HepG2 (cell line): ENCODE measurements around the gene PCYT2. TPM values are rescaled to one million over a fixed set of nuclear protein-coding genes. Genes with fewer than 3 reads are reported as not detected.

Source experiments
- CAMTA2 ChIP-seq: sonication (generic); formaldehyde crosslinking; IDR thresholded peaks from 2 replicates; pipeline ENCODE4 v1.4.0; 2020; ENCODE audit warnings: mild to moderate bottlenecking, missing genetic modification reagents, borderline replicate concordance
- HMG20B ChIP-seq: conservative IDR thresholded peaks from 2 replicates; pipeline ENCODE4 v1.6.1; 2016; ENCODE audit warnings: missing genetic modification reagents, missing compliant biosample characterization
- MED13 ChIP-seq: sonication (generic); formaldehyde crosslinking; IDR thresholded peaks from 2 replicates; pipeline ENCODE4 v1.5.0; 2020; ENCODE audit warnings: missing genetic modification reagents
- NFATC3 ChIP-seq: sonication (generic); formaldehyde crosslinking; IDR thresholded peaks from 2 replicates; pipeline ENCODE4 v1.5.1; 2020; ENCODE audit warnings: mild to moderate bottlenecking, missing genetic modification reagents
- NONO ChIP-seq, 2 experiments: fragments of 450-650 bp in 1 of 2; sonication (generic) in 1 of 2; formaldehyde crosslinking in 1 of 2; IDR thresholded peaks in 1 of 2; conservative IDR thresholded peaks in 1 of 2; 2 replicates each; pipeline versions ENCODE4 v1.6.1 to v1.8.0; 2017 to 2022; ENCODE audit warnings: mild to moderate bottlenecking in 1 of 2, missing genetic modification reagents in 1 of 2, moderate library complexity in 1 of 2
- POLR2G ChIP-seq: fragments of 200-400 bp; formaldehyde crosslinking; IDR thresholded peaks from 2 replicates; pipeline ENCODE4 v1.6.1; 2018; ENCODE audit warnings: mild to moderate bottlenecking, low read depth, low read length, moderate library complexity
- RFXANK ChIP-seq: IDR thresholded peaks from 2 replicates; pipeline ENCODE4 v1.6.1; 2016
- SKIL ChIP-seq: sonication (generic); formaldehyde crosslinking; IDR thresholded peaks from 2 replicates; pipeline ENCODE4 v1.8.0; 2022; ENCODE audit warnings: missing genetic modification reagents, mild to moderate bottlenecking, moderate library complexity, borderline replicate concordance
- SOX5 ChIP-seq: IDR thresholded peaks from 2 replicates; pipeline ENCODE4 v1.6.1; 2016; ENCODE audit warnings: borderline replicate concordance
- STAT5B ChIP-seq: sonication (generic); formaldehyde crosslinking; IDR thresholded peaks from 2 replicates; pipeline ENCODE4 v1.4.0; 2020; ENCODE audit warnings: missing genetic modification reagents
- ZNF225 ChIP-seq: sonication (generic); formaldehyde crosslinking; IDR thresholded peaks from 2 replicates; pipeline ENCODE4 v1.4.0; 2020; ENCODE audit warnings: mild to moderate bottlenecking, missing genetic modification reagents
- ZNF326 ChIP-seq: sonication (generic); formaldehyde crosslinking; IDR thresholded peaks from 2 replicates; pipeline ENCODE4 v1.4.0; 2020; ENCODE audit warnings: missing genetic modification reagents, borderline replicate concordance
- ZNF343 ChIP-seq: sonication (generic); formaldehyde crosslinking; IDR thresholded peaks from 2 replicates; pipeline ENCODE4 v1.4.0; 2020; ENCODE audit warnings: mild to moderate bottlenecking, missing genetic modification reagents
- polyA plus RNA-seq, 8 experiments: library from polyadenylated mRNA; depleted of rRNA in 3 of 8; stranded (reverse) in 7 of 8; unstranded in 1 of 8; fragments of >200 nt; fragmentation: Illumina TruSeq in 4 of 8; extraction: Trizol in 4 of 8; gene quantifications; 2 replicates each; pipeline versions ENCODE4 v1.2.1 to v1.2.3, GENCODE V29; 2011 to 2016; ENCODE audit warnings: low read depth in 4 of 8, missing spikeins in 1 of 8, mixed read lengths in 1 of 8; ENCODE audit not compliant: insufficient read depth in 1 of 8
- total RNA-seq, 5 experiments: library from RNA; depleted of rRNA; stranded (reverse); fragments of >200 nt; fragmentation: Illumina TruSeq; extraction: Trizol; gene quantifications; 2 replicates each; pipeline ENCODE4 v1.2.3, GENCODE V29; 2016; ENCODE audit warnings: low read depth in 1 of 5
- TF ChIP-seq, protein P1 (sequence below): sonication (generic); formaldehyde crosslinking; IDR thresholded peaks from 2 replicates; pipeline ENCODE4 v1.4.0; 2020; ENCODE audit warnings: missing genetic modification reagents, borderline replicate concordance
- TF ChIP-seq, protein P2 (sequence below): sonication (generic); formaldehyde crosslinking; IDR thresholded peaks from 2 replicates; pipeline ENCODE4 v1.4.0; 2020; ENCODE audit warnings: mild to moderate bottlenecking, low read depth, missing genetic modification reagents
- TF ChIP-seq, protein P3 (sequence below), 2 experiments: sonication (generic) in 1 of 2; formaldehyde crosslinking in 1 of 2; IDR thresholded peaks; 2 replicates each; pipeline versions ENCODE4 v1.4.0 to v1.6.1; 2016 to 2020; ENCODE audit warnings: borderline replicate concordance in 1 of 2, low read depth in 1 of 2, mild to moderate bottlenecking in 1 of 2, missing genetic modification reagents in 1 of 2

PCYT2 gene
- total and polyA plus RNA-seq, 2 of the 13 experiments (the other 11 are each of a cell fraction or from before 2014, with no cell fraction given) = 147 to 297 TPM

- TF ChIP-seq NONO (IDR thresholded peaks at IDR 0.05) = no peak
- 0 out of 2 replicates have a peak, but pooled peaks have one; percentile 11 for TF ChIP-seq NONO (CRISPR knock-in tag; conservative IDR thresholded peaks at IDR 0.05)
- TF ChIP-seq, protein P1, sequence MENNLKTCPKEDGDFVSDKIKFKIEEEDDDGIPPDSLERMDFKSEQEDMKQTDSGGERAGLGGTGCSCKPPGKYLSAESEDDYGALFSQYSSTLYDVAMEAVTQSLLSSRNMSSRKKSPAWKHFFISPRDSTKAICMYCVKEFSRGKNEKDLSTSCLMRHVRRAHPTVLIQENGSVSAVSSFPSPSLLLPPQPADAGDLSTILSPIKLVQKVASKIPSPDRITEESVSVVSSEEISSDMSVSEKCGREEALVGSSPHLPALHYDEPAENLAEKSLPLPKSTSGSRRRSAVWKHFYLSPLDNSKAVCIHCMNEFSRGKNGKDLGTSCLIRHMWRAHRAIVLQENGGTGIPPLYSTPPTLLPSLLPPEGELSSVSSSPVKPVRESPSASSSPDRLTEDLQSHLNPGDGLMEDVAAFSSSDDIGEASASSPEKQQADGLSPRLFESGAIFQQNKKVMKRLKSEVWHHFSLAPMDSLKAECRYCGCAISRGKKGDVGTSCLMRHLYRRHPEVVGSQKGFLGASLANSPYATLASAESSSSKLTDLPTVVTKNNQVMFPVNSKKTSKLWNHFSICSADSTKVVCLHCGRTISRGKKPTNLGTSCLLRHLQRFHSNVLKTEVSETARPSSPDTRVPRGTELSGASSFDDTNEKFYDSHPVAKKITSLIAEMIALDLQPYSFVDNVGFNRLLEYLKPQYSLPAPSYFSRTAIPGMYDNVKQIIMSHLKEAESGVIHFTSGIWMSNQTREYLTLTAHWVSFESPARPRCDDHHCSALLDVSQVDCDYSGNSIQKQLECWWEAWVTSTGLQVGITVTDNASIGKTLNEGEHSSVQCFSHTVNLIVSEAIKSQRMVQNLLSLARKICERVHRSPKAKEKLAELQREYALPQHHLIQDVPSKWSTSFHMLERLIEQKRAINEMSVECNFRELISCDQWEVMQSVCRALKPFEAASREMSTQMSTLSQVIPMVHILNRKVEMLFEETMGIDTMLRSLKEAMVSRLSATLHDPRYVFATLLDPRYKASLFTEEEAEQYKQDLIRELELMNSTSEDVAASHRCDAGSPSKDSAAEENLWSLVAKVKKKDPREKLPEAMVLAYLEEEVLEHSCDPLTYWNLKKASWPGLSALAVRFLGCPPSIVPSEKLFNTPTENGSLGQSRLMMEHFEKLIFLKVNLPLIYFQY (CRISPR knock-in tag) = no peak
- 0 out of 2 replicates have a peak, but pooled peaks have one; percentile 59 for TF ChIP-seq ZNF343 (CRISPR knock-in tag)
- no peak for TF ChIP-seq CAMTA2 (CRISPR knock-in tag)
- TF ChIP-seq MED13 = no peak
- no peak for TF ChIP-seq SOX5 (CRISPR knock-in tag)
- TF ChIP-seq STAT5B = no peak
- TF ChIP-seq, protein P2, sequence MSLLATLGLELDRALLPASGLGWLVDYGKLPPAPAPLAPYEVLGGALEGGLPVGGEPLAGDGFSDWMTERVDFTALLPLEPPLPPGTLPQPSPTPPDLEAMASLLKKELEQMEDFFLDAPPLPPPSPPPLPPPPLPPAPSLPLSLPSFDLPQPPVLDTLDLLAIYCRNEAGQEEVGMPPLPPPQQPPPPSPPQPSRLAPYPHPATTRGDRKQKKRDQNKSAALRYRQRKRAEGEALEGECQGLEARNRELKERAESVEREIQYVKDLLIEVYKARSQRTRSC (CRISPR knock-in tag) = no peak
- TF ChIP-seq HMG20B (CRISPR knock-in tag) = no peak
- TF ChIP-seq POLR2G = peak; percentile 25; the same call in 1 of the 2 replicates
- TF ChIP-seq SKIL (CRISPR knock-in tag) = peak; percentile 28; the same call in 1 of the 2 replicates
- TF ChIP-seq ZNF326 (CRISPR knock-in tag) = peak; percentile 26; the same call in 1 of the 2 replicates
- TF ChIP-seq NFATC3 (CRISPR knock-in tag) = no peak
- TF ChIP-seq ZNF225 (CRISPR knock-in tag) = no peak
- TF ChIP-seq, protein P3, sequence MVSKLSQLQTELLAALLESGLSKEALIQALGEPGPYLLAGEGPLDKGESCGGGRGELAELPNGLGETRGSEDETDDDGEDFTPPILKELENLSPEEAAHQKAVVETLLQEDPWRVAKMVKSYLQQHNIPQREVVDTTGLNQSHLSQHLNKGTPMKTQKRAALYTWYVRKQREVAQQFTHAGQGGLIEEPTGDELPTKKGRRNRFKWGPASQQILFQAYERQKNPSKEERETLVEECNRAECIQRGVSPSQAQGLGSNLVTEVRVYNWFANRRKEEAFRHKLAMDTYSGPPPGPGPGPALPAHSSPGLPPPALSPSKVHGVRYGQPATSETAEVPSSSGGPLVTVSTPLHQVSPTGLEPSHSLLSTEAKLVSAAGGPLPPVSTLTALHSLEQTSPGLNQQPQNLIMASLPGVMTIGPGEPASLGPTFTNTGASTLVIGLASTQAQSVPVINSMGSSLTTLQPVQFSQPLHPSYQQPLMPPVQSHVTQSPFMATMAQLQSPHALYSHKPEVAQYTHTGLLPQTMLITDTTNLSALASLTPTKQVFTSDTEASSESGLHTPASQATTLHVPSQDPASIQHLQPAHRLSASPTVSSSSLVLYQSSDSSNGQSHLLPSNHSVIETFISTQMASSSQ (IDR thresholded peaks at IDR 0.05; ENCODE audit: low read depth) = no peak
- TF ChIP-seq, protein P3 (CRISPR knock-in tag; IDR thresholded peaks at IDR 0.05; ENCODE audit: borderline replicate concordance) = 0 out of 2 replicates have a peak, but pooled peaks have one; percentile 13
- TF ChIP-seq RFXANK = no peak
Observed at GRCh38 chr17:81934850-81935708, 23.9 kb upstream of the PCYT2 start (continued).
